Measurements from ENCODE around the gene RIPPLY3. TPM values are rescaled to one million over a fixed set of nuclear protein-coding genes. Genes with fewer than 3 reads are reported as not detected.

RIPPLY3 gene
- total and polyA plus RNA-seq, 2 of the 13 experiments (the other 11 are each of a cell fraction or from before 2014, with no cell fraction given): 0.09 to 2.9 TPM

DNA sequence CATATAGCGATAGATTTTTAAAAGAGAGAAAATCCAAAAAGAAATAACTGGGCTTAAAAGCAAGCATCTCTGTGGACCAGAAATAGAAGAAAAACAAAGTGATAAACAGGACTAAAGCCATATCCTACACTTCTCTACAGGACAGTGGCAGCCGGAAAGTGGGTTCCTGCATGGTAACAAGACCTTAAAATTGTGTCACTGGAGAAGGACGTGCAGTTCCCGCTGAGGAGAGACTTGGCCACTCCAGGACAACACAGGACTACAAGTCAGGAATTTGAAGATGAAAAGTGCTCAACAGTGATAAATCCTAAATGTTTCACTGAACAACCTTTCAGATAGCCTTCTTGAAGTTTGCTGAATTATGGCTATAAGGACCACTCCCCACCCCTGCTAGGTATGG, 38.1 kb upstream of the RIPPLY3 start (continued):
- TF ChIP-seq, protein P1, sequence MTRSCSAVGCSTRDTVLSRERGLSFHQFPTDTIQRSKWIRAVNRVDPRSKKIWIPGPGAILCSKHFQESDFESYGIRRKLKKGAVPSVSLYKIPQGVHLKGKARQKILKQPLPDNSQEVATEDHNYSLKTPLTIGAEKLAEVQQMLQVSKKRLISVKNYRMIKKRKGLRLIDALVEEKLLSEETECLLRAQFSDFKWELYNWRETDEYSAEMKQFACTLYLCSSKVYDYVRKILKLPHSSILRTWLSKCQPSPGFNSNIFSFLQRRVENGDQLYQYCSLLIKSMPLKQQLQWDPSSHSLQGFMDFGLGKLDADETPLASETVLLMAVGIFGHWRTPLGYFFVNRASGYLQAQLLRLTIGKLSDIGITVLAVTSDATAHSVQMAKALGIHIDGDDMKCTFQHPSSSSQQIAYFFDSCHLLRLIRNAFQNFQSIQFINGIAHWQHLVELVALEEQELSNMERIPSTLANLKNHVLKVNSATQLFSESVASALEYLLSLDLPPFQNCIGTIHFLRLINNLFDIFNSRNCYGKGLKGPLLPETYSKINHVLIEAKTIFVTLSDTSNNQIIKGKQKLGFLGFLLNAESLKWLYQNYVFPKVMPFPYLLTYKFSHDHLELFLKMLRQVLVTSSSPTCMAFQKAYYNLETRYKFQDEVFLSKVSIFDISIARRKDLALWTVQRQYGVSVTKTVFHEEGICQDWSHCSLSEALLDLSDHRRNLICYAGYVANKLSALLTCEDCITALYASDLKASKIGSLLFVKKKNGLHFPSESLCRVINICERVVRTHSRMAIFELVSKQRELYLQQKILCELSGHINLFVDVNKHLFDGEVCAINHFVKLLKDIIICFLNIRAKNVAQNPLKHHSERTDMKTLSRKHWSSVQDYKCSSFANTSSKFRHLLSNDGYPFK (CRISPR knock-in tag; IDR thresholded peaks at IDR 0.05; ENCODE audit: borderline replicate concordance): no peak
- TF ChIP-seq REL (CRISPR knock-in tag; conservative IDR thresholded peaks at IDR 0.05): no peak
- TF ChIP-seq PAWR (CRISPR knock-in tag; IDR thresholded peaks at IDR 0.05; ENCODE audit: borderline replicate concordance): no peak
- TF ChIP-seq ZSCAN12 (CRISPR knock-in tag; IDR thresholded peaks at IDR 0.05): no peak
- TF ChIP-seq, protein P2, sequence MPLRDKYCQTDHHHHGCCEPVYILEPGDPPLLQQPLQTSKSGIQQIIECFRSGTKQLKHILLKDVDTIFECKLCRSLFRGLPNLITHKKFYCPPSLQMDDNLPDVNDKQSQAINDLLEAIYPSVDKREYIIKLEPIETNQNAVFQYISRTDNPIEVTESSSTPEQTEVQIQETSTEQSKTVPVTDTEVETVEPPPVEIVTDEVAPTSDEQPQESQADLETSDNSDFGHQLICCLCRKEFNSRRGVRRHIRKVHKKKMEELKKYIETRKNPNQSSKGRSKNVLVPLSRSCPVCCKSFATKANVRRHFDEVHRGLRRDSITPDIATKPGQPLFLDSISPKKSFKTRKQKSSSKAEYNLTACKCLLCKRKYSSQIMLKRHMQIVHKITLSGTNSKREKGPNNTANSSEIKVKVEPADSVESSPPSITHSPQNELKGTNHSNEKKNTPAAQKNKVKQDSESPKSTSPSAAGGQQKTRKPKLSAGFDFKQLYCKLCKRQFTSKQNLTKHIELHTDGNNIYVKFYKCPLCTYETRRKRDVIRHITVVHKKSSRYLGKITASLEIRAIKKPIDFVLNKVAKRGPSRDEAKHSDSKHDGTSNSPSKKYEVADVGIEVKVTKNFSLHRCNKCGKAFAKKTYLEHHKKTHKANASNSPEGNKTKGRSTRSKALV (CRISPR knock-in tag; IDR thresholded peaks at IDR 0.05): no peak

DNA sequence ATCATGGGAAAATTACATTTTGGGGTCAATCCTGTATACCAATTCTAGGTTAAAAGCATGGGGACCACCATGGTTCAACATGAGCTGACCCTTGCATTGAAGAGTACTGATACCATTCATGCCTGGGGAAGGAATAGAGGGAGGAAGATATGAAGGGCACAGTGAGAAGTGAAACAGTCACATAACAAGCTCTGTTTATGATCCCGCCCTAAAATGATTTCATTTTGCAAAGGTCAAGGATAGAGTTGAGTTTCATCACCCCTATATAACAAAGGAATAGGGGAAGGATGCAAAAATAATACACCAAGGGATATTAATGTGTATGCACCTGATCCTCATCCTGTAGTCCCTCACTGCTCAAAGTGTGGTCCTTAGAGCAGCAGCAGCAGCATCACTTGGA, 37.5 kb upstream of the RIPPLY3 start:
- BruUV-seq (replicated peaks): no TSS peak
- 95% methylated on average over 1 of the region's 1 CpG for WGBS (ENCODE audit: low lambda C conversion rate)
- H3K27me3 ChIP-seq (ENCODE audit: control insufficient read depth in 1 of 2, insufficient read depth in 2 of 2, low read length in 2 of 2): no peaks in the 10 kb centered on the region
- DNase-seq (ENCODE audit: low spot score) (no peak), FAIRE-seq (no peak), ATAC-seq (no peak)
- no peaks in the 10 kb centered on the region for H4K20me1 ChIP-seq (ENCODE audit: insufficient read depth, low read length)
- H3K36me3 ChIP-seq (replicated peaks in 1 of 2; ENCODE audit: control insufficient read depth in 1 of 2, insufficient read depth in 2 of 2, low read length in 2 of 2): peaks cover 0 to 7% of the 10 kb centered on the region in 2 experiments; a peak in 3 of 5 replicates
- intact Hi-C loops (cut with micrococcal nuclease; ENCODE audit: unreplicated experiment): no loop called here
- POLR2A ChIA-PET: no interaction called here
- in situ Hi-C loops (cut with HindIII; ENCODE audit: extremely low pct_ligation_motif_present, low pct_unique_long_range_greater_than_20kb): no loop called here
- CTCF ChIA-PET (ENCODE audit: low intra/inter-chr PET ratio, low total read pairs): no interaction called here
- peaks cover 9% of the 10 kb centered on the region for H3K79me2 ChIP-seq (ENCODE audit: insufficient read depth, low read length)
- H3K9ac ChIP-seq (ENCODE audit: insufficient read depth, low read depth, low read length): no peak overlapping the region
- H3K4me1 ChIP-seq (ENCODE audit: insufficient read depth, low read length): peaks cover 25% of the 10 kb centered on the region
- no peak overlapping the region for H3K27ac ChIP-seq (ENCODE audit: extremely low read length, insufficient read depth, low read length)
- TF ChIP-seq HDAC6 (IDR thresholded peaks at IDR 0.05; ENCODE audit: low read depth, low read length): no peak
- TF ChIP-seq, protein P3, sequence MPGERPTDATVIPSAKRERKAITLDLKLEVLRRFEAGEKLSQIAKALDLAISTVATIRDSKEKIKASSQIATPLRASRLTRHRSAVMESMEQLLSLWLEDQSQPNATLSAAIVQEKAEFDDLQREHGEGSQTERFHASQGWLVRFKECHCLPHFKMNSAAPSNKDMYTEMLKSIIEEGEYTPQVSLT (CRISPR knock-in tag; IDR thresholded peaks at IDR 0.05; ENCODE audit: borderline replicate concordance, low read depth): no peak
- H3K9me3 ChIP-seq (ENCODE audit: low read length): no peaks in the 10 kb centered on the region
- H2AFZ ChIP-seq (ENCODE audit: low read length): no peak overlapping the region
- H3K4me3 ChIP-seq (replicated peaks in 1 of 3; ENCODE audit: insufficient read depth in 1 of 3, low read depth in 2 of 3, low read length in 3 of 3): no peak overlapping the region
- H3K4me2 ChIP-seq (ENCODE audit: low read depth, low read length): no peak overlapping the region

Data from HepG2 (cell line).